ENCODE results near the gene HRAS. TPM values are rescaled to one million over a fixed set of nuclear protein-coding genes. Genes with fewer than 3 reads are reported as not detected.

Gene HRAS
- total RNA-seq, 1 experiment from 2014 or later, result 104 TPM

DNA sequence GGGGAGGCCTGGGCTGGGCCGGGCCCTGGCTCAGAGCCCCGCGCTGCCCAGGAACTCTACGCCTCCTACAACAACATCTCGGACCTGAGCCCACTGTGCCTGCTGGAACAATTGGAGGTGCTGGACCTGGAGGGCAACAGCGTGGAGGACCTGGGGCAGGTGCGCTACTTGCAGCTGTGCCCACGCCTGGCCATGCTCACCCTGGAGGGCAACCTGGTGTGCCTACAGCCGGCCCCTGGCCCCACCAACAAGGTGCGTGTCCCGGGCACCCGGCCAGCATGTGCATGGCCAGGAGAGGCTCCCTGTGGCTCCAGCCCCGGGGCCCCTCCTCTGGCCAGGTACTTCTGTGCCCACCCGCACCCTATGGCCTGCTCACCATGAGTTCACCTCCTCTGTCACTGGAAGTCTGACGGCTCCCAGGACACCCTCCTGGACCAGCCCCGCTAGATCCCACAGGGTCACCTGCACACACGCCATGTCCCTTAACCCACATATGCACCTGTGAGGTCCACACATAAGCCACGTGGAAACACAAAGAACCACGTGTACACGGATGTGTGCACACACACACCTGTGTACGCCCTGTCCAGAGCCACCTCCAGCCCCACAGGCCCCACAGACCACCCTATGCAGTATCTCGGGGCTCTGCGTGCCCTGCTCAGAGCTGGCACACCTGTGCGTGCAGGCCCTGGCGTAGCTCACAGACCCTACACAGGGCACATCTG is 14.8 kb upstream of the HRAS start:
- H3K4me2 ChIP-seq (ENCODE audit: low read length), result no peak overlapping the region
- peaks cover 5 to 22% of the 10 kb centered on the region in 2 experiments; a peak in 3 of 4 replicates for H3K4me1 ChIP-seq (ENCODE audit: control insufficient read depth in 1 of 2, insufficient read depth in 2 of 2, low read length in 2 of 2)
- TF ChIP-seq EZH2 (IDR thresholded peaks at IDR 0.05) (no peak), POLR2A (IDR thresholded peaks at IDR 0.05; ENCODE audit: borderline replicate concordance, extremely low read depth, insufficient read depth, insufficient read length) (no peak), TCF7L2 (IDR thresholded peaks at IDR 0.05; ENCODE audit: borderline replicate concordance, extremely low read depth, insufficient read depth, insufficient read length) (no peak), CBX3 (IDR thresholded peaks at IDR 0.05; ENCODE audit: low read depth) (no peak), CEBPB (IDR thresholded peaks at IDR 0.05; ENCODE audit: low read depth) (no peak), REST (IDR thresholded peaks at IDR 0.05; ENCODE audit: low read depth) (no peak), RAD21 (IDR thresholded peaks at IDR 0.05; ENCODE audit: low read depth) (no peak), FOSL1 (IDR thresholded peaks at IDR 0.05; ENCODE audit: low read depth) (no peak)
- TF ChIP-seq, protein P1, sequence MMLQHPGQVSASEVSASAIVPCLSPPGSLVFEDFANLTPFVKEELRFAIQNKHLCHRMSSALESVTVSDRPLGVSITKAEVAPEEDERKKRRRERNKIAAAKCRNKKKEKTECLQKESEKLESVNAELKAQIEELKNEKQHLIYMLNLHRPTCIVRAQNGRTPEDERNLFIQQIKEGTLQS (IDR thresholded peaks at IDR 0.05), result no peak
- ChIA-PET CTCF (no interaction called here), RAD21 (ENCODE audit: low non-redundant PET in 1 of 2, low total read pairs in 2 of 2, uncharacterized antibody in 2 of 2, unreplicated experiment in 2 of 2) (no interaction called here), POLR2A (no interaction called here)
- no peaks in the 10 kb centered on the region for H4K20me1 ChIP-seq (ENCODE audit: insufficient read depth)
- DNase-seq (ENCODE audit: low read depth, low spot score), result no peak
- H3K9me2 ChIP-seq (ENCODE audit: insufficient read depth), result no peaks in the 10 kb centered on the region
- no peak for ATAC-seq
- no peaks in the 10 kb centered on the region for H3K9me3 ChIP-seq (ENCODE audit: control insufficient read depth in 1 of 2, insufficient read depth in 1 of 2, low read depth in 1 of 2, low read length in 2 of 2)
- H3K27ac ChIP-seq (ENCODE audit: low read depth, low read length), result no peak overlapping the region
- no peak overlapping the region for H2AFZ ChIP-seq (ENCODE audit: low read depth, low read length, poor library complexity, severe bottlenecking)
- intact Hi-C loops (cut with micrococcal nuclease), result no loop called here
- no TSS peak for BruUV-seq (replicated peaks)
- H3K4me3 ChIP-seq (replicated peaks in 1 of 2; ENCODE audit: low read depth in 1 of 2, low read length in 2 of 2), result no peak overlapping the region
- no peaks in the 10 kb centered on the region for H3K79me2 ChIP-seq (ENCODE audit: insufficient read depth, low read length)
- no peaks in the 10 kb centered on the region for H3K36me3 ChIP-seq (ENCODE audit: control insufficient read depth in 1 of 2, insufficient read depth in 2 of 2, low read length in 2 of 2)
- no peaks in the 10 kb centered on the region for H3K27me3 ChIP-seq (ENCODE audit: insufficient read depth, low read length)
- no peak overlapping the region for H3K9ac ChIP-seq (ENCODE audit: low read length)

Measured in HCT116 (cell line).